ENCODE measurements around the gene CSNK1A1L. TPM values are rescaled to one million over a fixed set of nuclear protein-coding genes. Genes with fewer than 3 reads are reported as not detected.
"Not testable (repeated sequence)": the region's sequence is repeated elsewhere in the genome, so short reads cannot be mapped to it uniquely, and the experiment has no call there.

CSNK1A1L gene
- total RNA-seq, 1 donor from 2014 or later: not detected

DNA sequence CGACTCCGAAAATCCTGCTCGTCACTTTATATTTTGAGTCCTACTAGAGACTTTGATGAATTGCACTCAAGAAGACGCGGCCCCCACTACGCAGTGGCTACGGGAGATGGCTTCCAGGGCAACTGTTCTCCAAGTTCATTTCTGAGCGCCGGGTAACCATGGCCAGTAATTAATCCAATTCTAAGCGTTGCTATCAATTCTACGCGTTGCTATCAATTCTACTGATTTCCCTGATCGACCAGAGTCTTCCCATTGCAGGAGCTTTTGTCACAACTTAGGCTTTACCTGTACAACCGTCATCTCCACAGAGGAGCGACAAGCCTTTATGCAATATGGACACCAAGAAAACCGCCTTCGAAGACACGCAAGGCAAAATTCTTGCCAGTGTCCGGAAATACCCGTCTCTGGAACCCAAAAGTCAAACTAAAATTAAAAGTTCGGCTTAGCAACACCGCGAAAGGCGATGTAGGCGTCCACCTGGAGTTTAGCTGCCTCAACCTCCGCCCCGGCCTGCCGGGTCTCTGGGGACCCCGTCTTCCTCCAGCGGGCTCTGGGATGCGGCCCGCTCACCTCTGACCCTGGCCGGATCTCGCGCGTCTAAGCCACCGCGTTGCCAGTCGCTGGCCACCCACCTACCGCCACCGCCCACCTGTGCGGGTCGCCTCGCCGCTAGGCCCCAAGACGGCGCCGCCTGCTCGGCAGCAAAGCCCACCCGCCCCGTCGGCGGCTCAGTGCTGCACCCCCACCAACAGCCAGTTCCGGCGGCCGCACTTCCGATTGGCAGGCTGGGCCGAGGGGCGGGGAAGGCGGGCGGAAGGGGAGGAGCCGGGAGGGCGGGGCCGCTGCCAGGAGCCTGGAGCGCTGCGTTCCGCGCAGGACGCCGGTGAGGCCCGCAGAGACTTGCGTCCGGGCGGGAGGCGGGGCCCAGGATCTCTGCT lies 46.3 kb downstream of the CSNK1A1L start, which contains the start of gene SUPT20H:
Gene SUPT20H, minus strand, starts transcription at position 779 of the 938 bp plus-strand sequence. CDS start 8,198 bp downstream, outside the sequence.
- DNase-seq (ENCODE audit: low spot score): peak; percentile 94

DNA sequence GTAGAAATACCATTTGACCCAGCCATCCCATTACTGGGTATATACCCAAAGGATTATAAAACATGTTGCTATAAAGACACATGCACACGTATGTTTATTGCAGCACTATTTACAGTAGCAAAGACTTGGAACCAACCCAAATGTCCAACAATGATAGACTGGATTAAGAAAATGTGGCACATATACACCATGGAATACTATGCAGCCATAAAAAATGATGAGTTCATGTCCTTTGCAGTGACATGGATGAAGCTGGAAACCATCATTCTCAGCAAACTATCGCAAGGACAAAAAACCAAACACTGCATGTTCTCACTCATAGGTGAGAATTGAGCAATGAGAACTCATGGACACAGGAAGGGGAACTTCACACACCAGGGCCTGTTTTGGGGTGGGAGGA lies 49.2 kb downstream of the CSNK1A1L start:
- DNase-seq (ENCODE audit: low spot score): not testable (repeated sequence)

Other genes with a start within 250 kb of the CSNK1A1L start
- 39.7 TPM for gene SMAD9, start 185.4 kb downstream of the CSNK1A1L start, total RNA-seq
- 39.4 TPM for gene ALG5, start 106.3 kb downstream of the CSNK1A1L start, total RNA-seq
- gene EXOSC8, start 104.9 kb downstream of the CSNK1A1L start, total RNA-seq: 25.0 TPM
- gene SUPT20H, start 46.0 kb downstream of the CSNK1A1L start, total RNA-seq: 47.4 TPM

Measured in mucosa of gallbladder (tissue), 1 donor.